Endodermal cell (in vitro differentiated cells): Measurements from ENCODE around the gene GLUL. TPM values are rescaled to one million over a fixed set of nuclear protein-coding genes. Genes with fewer than 3 reads are reported as not detected.

Experiments used
- DNase-seq: peaks from one replicate; pipeline ENCODE4 v3.0.0-alpha.2; 2017
- H3K27ac ChIP-seq: 2 replicates; pipeline ENCODE4 v1.5.1; 2013; ENCODE audit warnings: mild to moderate bottlenecking, low read depth, low read length, moderate library complexity
- H3K27me3 ChIP-seq: 2 replicates; pipeline ENCODE4 v1.6.1; 2013; ENCODE audit warnings: mild to moderate bottlenecking, low read length, moderate library complexity; ENCODE audit not compliant: insufficient read depth, control insufficient read depth, poor library complexity, severe bottlenecking
- H3K36me3 ChIP-seq: 2 replicates; pipeline ENCODE4 v1.7.0; 2013; ENCODE audit warnings: mild to moderate bottlenecking, low read length, moderate library complexity; ENCODE audit not compliant: control insufficient read depth, insufficient read depth
- H3K4me1 ChIP-seq: one replicate; pipeline ENCODE4 v1.7.0; 2013; ENCODE audit warnings: low read length; ENCODE audit not compliant: control insufficient read depth, insufficient read depth
- H3K4me3 ChIP-seq: 2 replicates; pipeline ENCODE4 v1.5.1; 2013; ENCODE audit warnings: mild to moderate bottlenecking, low read length, moderate library complexity
- H3K9ac ChIP-seq: 2 replicates; pipeline ENCODE4 v1.6.1; 2013; ENCODE audit warnings: mild to moderate bottlenecking, low read length, moderate library complexity; ENCODE audit not compliant: poor library complexity, severe bottlenecking; ENCODE audit errors: extremely low read depth
- H3K9me3 ChIP-seq: 2 replicates; pipeline ENCODE4 v1.6.1; 2013; ENCODE audit warnings: mild to moderate bottlenecking, low read length, moderate library complexity; ENCODE audit not compliant: control insufficient read depth
- H3K27ac Mint-ChIP-seq: 2 replicates; pipeline ENCODE4 v1.8.0; 2020; ENCODE audit warnings: mixed read lengths
- H3K27me3 Mint-ChIP-seq: 2 replicates; pipeline ENCODE4 v1.8.0; 2021; ENCODE audit warnings: mild to moderate bottlenecking, mixed read lengths; ENCODE audit not compliant: insufficient read depth
- H3K36me3 Mint-ChIP-seq: 2 replicates; pipeline ENCODE4 v1.8.0; 2020; ENCODE audit warnings: low read depth, mixed read lengths
- H3K4me1 Mint-ChIP-seq: 2 replicates; pipeline ENCODE4 v1.8.0; 2020; ENCODE audit warnings: mixed read lengths
- H3K4me3 Mint-ChIP-seq: 2 replicates; pipeline ENCODE4 v1.8.0; 2020; ENCODE audit warnings: mild to moderate bottlenecking, moderate library complexity, mixed read lengths
- H3K9me3 Mint-ChIP-seq: 2 replicates; pipeline ENCODE4 v1.8.0; 2020; ENCODE audit warnings: mild to moderate bottlenecking, mixed read lengths
- CTCF ChIP-seq: fragments of 200-600 bp; sonication (generic); conservative IDR thresholded peaks from 2 replicates; pipeline ENCODE4 v1.5.0; 2021; ENCODE audit warnings: antibody characterized with exemption, mild to moderate bottlenecking
- WGBS, 2 experiments: methylation state at CpG; one replicate each; pipeline versions ENCODE4 v1.1.5 to v1.1.7; 2013; ENCODE audit warnings: missing lambda C conversion rate in 2 of 2, mixed read lengths in 1 of 2; ENCODE audit not compliant: insufficient coverage in 1 of 2, insufficient read length in 1 of 2; 5-methylcytosine and 5-hydroxymethylcytosine counted together
- total RNA-seq, 2 donors: library from RNA; stranded (reverse); fragmentation: NEBNext Ultra II Directional in 1 of 2; extraction: Animal tissue kit (Norgen Biotek cat#: 25700) in 1 of 2; gene quantifications; 2 replicates in 1 of 2; 3 replicates in 1 of 2; pipeline ENCODE4 v1.2.1, GENCODE V29; 2021

GLUL gene
- total RNA-seq, 2 donors from 2014 or later: 529 to 553 TPM

GRCh38 chr1:182368903-182369302, 22.7 kb downstream of the GLUL start:
- no peak for TF ChIP-seq CTCF
- H3K36me3 ChIP-seq: no peaks in the 10 kb centered on the region
- no peaks in the 10 kb centered on the region for H3K9me3 Mint-ChIP-seq
- WGBS, 2 experiments: 86 to 90% methylated on average over 3 of the region's 4 CpGs
- no peak overlapping the region for H3K9ac ChIP-seq
- no peaks in the 10 kb centered on the region for H3K4me1 ChIP-seq
- H3K4me1 Mint-ChIP-seq: no peaks in the 10 kb centered on the region
- no peak overlapping the region for H3K27ac ChIP-seq
- no peak for DNase-seq
- no peaks in the 10 kb centered on the region for H3K9me3 ChIP-seq
- H3K4me3 Mint-ChIP-seq: no peak overlapping the region
- no peak overlapping the region for H3K27ac Mint-ChIP-seq
- no peak overlapping the region for H3K4me3 ChIP-seq
- no peaks in the 10 kb centered on the region for H3K27me3 Mint-ChIP-seq
- no peaks in the 10 kb centered on the region for H3K36me3 Mint-ChIP-seq
- H3K27me3 ChIP-seq: no peaks in the 10 kb centered on the region

- TF ChIP-seq CTCF: no peak
- Mint-ChIP-seq H3K4me1 (no peaks in the 10 kb centered on the region), H3K36me3 (no peaks in the 10 kb centered on the region)
Observed at GRCh38 chr1:182368358-182368757, 23.2 kb downstream of the GLUL start.

GRCh38 chr1:182367926-182368325, 23.7 kb downstream of the GLUL start:
- DNase-seq: no peak
- H3K27me3 ChIP-seq: no peaks in the 10 kb centered on the region
- Mint-ChIP-seq H3K27ac (no peak overlapping the region), H3K4me1 (peaks cover 2% of the 10 kb centered on the region), H3K36me3 (no peaks in the 10 kb centered on the region), H3K27me3 (no peaks in the 10 kb centered on the region), H3K4me3 (no peak overlapping the region), H3K9me3 (no peaks in the 10 kb centered on the region)
- 80 to 100% methylated on average over 1 to 2 of the region's 2 CpGs for WGBS, 2 experiments
- H3K36me3 ChIP-seq: no peaks in the 10 kb centered on the region
- no peak overlapping the region for H3K9ac ChIP-seq
- no peak for TF ChIP-seq CTCF
- no peaks in the 10 kb centered on the region for H3K9me3 ChIP-seq
- H3K4me1 ChIP-seq: no peaks in the 10 kb centered on the region
- no peak overlapping the region for H3K4me3 ChIP-seq
- H3K27ac ChIP-seq: no peak overlapping the region

More at GRCh38 chr1:182368358-182368757, 23.2 kb downstream of the GLUL start:
- Mint-ChIP-seq H3K9me3 (no peaks in the 10 kb centered on the region), H3K4me3 (no peak overlapping the region), H3K27me3 (no peaks in the 10 kb centered on the region), H3K27ac (no peak overlapping the region)
- Histone ChIP-seq H3K9me3 (no peaks in the 10 kb centered on the region), H3K4me1 (no peaks in the 10 kb centered on the region), H3K9ac (no peak overlapping the region), H3K27ac (no peak overlapping the region), H3K4me3 (no peak overlapping the region), H3K27me3 (no peaks in the 10 kb centered on the region), H3K36me3 (no peaks in the 10 kb centered on the region)
- WGBS, 2 experiments: 87 to 100% methylated on average over 1 to 4 of the region's 4 CpGs
- no peak for DNase-seq
